Stimulated activated CD8-positive, alpha-beta memory T cell treated with anti-CD3 and anti-CD28 coated beads, Interleukin-2, amount 100 ng/mL, for 1 hour (primary cell): Measurements from ENCODE around the gene LAMA3.
A peak's percentile ranks its signal among the peaks of the same experiment; 100 is the strongest.

Experiments
- DNase-seq, 2 donors: peaks; one replicate each; pipeline ENCODE4 v3.0.0-alpha.2; 2020; ENCODE audit warnings: low read depth in 2 of 2

LAMA3 gene

GRCh38 chr18:23851470-23852002 lies 162.3 kb downstream of the LAMA3 start:
- DNase-seq: no peak

GRCh38 chr18:23852236-23853045 lies 163.2 kb downstream of the LAMA3 start:
- no peak for DNase-seq

- DNase-seq: no peak
These were observed 164.4 kb downstream of the LAMA3 start for GRCh38 chr18:23853448-23854195.

- no peak for DNase-seq
These were observed 166.5 kb downstream of the LAMA3 start for GRCh38 chr18:23855721-23856120.

- DNase-seq: no peak
These were observed 167.4 kb downstream of the LAMA3 start for GRCh38 chr18:23856466-23857163.

GRCh38 chr18:23857164-23857552 lies 167.9 kb downstream of the LAMA3 start:
- no peak for DNase-seq

- no peak for DNase-seq
These were observed 168.5 kb downstream of the LAMA3 start for GRCh38 chr18:23857756-23858155.

GRCh38 chr18:23859466-23860336 lies 170.4 kb downstream of the LAMA3 start:
- no peak for DNase-seq

GRCh38 chr18:23861326-23861725 lies 172.1 kb downstream of the LAMA3 start:
- no peak for DNase-seq

- DNase-seq: no peak
These were observed 172.7 kb downstream of the LAMA3 start for GRCh38 chr18:23861805-23862470.

GRCh38 chr18:23864624-23865023 lies 175.4 kb downstream of the LAMA3 start:
- no peak for DNase-seq

- DNase-seq: no peak
These were observed 177.8 kb downstream of the LAMA3 start for GRCh38 chr18:23867006-23867405.

GRCh38 chr18:23868136-23868785 lies 179.0 kb downstream of the LAMA3 start:
- DNase-seq: no peak

- no peak for DNase-seq
These were observed 181.6 kb downstream of the LAMA3 start for GRCh38 chr18:23870676-23871380.

GRCh38 chr18:23871410-23871809 lies 182.2 kb downstream of the LAMA3 start:
- peak; percentile 54 to 55 for DNase-seq

- DNase-seq: peak in 1 of 2 donors; percentile 9
These were observed 183.7 kb downstream of the LAMA3 start for GRCh38 chr18:23872701-23873550.

GRCh38 chr18:23875966-23876895 lies 187.0 kb downstream of the LAMA3 start:
- no peak for DNase-seq
